HCT116 (cell line): ENCODE results near the gene MYO7B. TPM values are rescaled to one million over a fixed set of nuclear protein-coding genes. Genes with fewer than 3 reads are reported as not detected.

Experiments
- ATAC-seq: fragments of 200-7000 bp; cut with Tn5 transposase; 2 replicates; pipeline ENCODE4 v1.9.1; 2020; ENCODE audit warnings: mild to moderate bottlenecking, moderate library complexity
- BruUV-seq: library from RNA; stranded (reverse); fragments of 400-500 nt; replicated peaks from 2 replicates; lab custom pipeline; 2021; lab: Mats Ljungman, UMichigan
- CTCF ChIA-PET: fragments of 300-600 bp; sonication (Branson Sonifier 250); formaldehyde crosslinking; loops from one replicate; lab custom pipeline; 2021; ENCODE audit warnings: antibody characterized with exemption; lab: Charles Lee
- POLR2A ChIA-PET: fragments of 300-600, 350-600 bp; sonication (Branson Sonifier 250); formaldehyde crosslinking; loops from one replicate; lab custom pipeline; 2021; ENCODE audit warnings: antibody characterized with exemption; lab: Charles Lee
- RAD21 ChIA-PET, 2 experiments: fragments of 300-600 bp; sonication (Branson Sonifier 250); formaldehyde crosslinking; loops; one replicate each; lab custom pipeline; 2023; ENCODE audit warnings: low total read pairs in 2 of 2; ENCODE audit not compliant: uncharacterized antibody in 2 of 2, unreplicated experiment in 2 of 2, low non-redundant PET in 1 of 2; lab: Charles Lee
- DNase-seq: peaks from one replicate; pipeline ENCODE4 v3.0.0-alpha.2; 2010; ENCODE audit warnings: low read depth, low spot score
- H2AFZ ChIP-seq: fragments of 200-600 bp; shearing (Covaris generic), sonication (generic); 2 replicates; pipeline ENCODE4 v1.6.1; 2017; ENCODE audit warnings: low read depth, mixed run types, mixed read lengths, antibody characterized with exemption, low read length; ENCODE audit not compliant: poor library complexity, severe bottlenecking
- H3K27ac ChIP-seq: 2 replicates; pipeline ENCODE4 v1.5.1; 2012; ENCODE audit warnings: low read depth, low read length
- H3K27me3 ChIP-seq: fragments of 200-600 bp; sonication (generic); 2 replicates; pipeline ENCODE4 v1.6.1; 2016; ENCODE audit warnings: mixed run types, low read length, mixed read lengths; ENCODE audit not compliant: insufficient read depth
- H3K36me3 ChIP-seq, 2 experiments: fragments of 200-500 bp in 1 of 2; fragments of 200-600 bp in 1 of 2; sonication (Bioruptor generic) in 1 of 2; sonication (generic) in 1 of 2; 2 replicates each; pipeline versions ENCODE4 v1.5.1 to v1.6.1; 2014 to 2016; ENCODE audit warnings: low read length in 2 of 2, inconsistent platforms in 1 of 2, mixed read lengths in 1 of 2, mixed run types in 1 of 2; ENCODE audit not compliant: insufficient read depth in 2 of 2, control insufficient read depth in 1 of 2
- H3K4me1 ChIP-seq, 2 experiments: fragments of 200-600 bp in 1 of 2; sonication (generic) in 1 of 2; 2 replicates each; pipeline versions ENCODE4 v1.5.1 to v1.6.1; 2012 to 2017; ENCODE audit warnings: low read length in 2 of 2, inconsistent platforms in 1 of 2, mild to moderate bottlenecking in 1 of 2, mixed read lengths in 1 of 2, mixed run types in 1 of 2, moderate library complexity in 1 of 2; ENCODE audit not compliant: insufficient read depth in 2 of 2, control insufficient read depth in 1 of 2
- H3K4me2 ChIP-seq: fragments of 200-600 bp; sonication (generic); 2 replicates; pipeline ENCODE4 v1.6.1; 2017; ENCODE audit warnings: mixed run types, low read length, mixed read lengths
- H3K4me3 ChIP-seq, 2 experiments: fragments of 200-600 bp in 1 of 2; sonication (generic) in 1 of 2; replicated peaks in 1 of 2; 2 replicates each; pipeline ENCODE4 v1.5.1; 2011 to 2016; ENCODE audit warnings: low read length in 2 of 2, control low read depth in 1 of 2, low read depth in 1 of 2, mild to moderate bottlenecking in 1 of 2, mixed read lengths in 1 of 2, mixed run types in 1 of 2
- H3K79me2 ChIP-seq: fragments of 200-600 bp; sonication (generic); 2 replicates; pipeline ENCODE4 v1.6.1; 2017; ENCODE audit warnings: mild to moderate bottlenecking, mixed run types, low read length, moderate library complexity, mixed read lengths; ENCODE audit not compliant: insufficient read depth
- H3K9ac ChIP-seq: fragments of 200-600 bp; sonication (generic); 2 replicates; pipeline ENCODE4 v1.6.1; 2016; ENCODE audit warnings: low read length, mixed read lengths
- H3K9me2 ChIP-seq: fragments of 200-600 bp; sonication (generic), shearing (Covaris generic); 2 replicates; pipeline ENCODE4 v1.6.1; 2017; ENCODE audit warnings: mixed run types, mild to moderate bottlenecking, moderate library complexity; ENCODE audit not compliant: insufficient read depth
- H3K9me3 ChIP-seq, 2 experiments: fragments of 200-500 bp in 1 of 2; fragments of 200-600 bp in 1 of 2; sonication (Bioruptor generic) in 1 of 2; sonication (generic) in 1 of 2; 2 replicates each; pipeline ENCODE4 v1.6.1; 2014 to 2017; ENCODE audit warnings: low read length in 2 of 2, mixed read lengths in 2 of 2, inconsistent platforms in 1 of 2, low read depth in 1 of 2, mild to moderate bottlenecking in 1 of 2, mixed run types in 1 of 2, moderate library complexity in 1 of 2; ENCODE audit not compliant: control insufficient read depth in 1 of 2, insufficient read depth in 1 of 2
- H4K20me1 ChIP-seq: fragments of 200-600 bp; sonication (generic), shearing (Covaris generic); 2 replicates; pipeline ENCODE4 v1.6.1; 2017; ENCODE audit warnings: mixed run types, mild to moderate bottlenecking, moderate library complexity; ENCODE audit not compliant: insufficient read depth
- EGR1 ChIP-seq: IDR thresholded peaks from 2 replicates; pipeline ENCODE4 v1.6.1; 2012; ENCODE audit warnings: low read depth
- EZH2phosphoT487 ChIP-seq: fragments of 200-600 bp; IDR thresholded peaks from 2 replicates; pipeline ENCODE4 v1.6.1; 2018; ENCODE audit warnings: antibody characterized with exemption, borderline replicate concordance
- RAD21 ChIP-seq: IDR thresholded peaks from 2 replicates; pipeline ENCODE4 v1.6.1; 2012; ENCODE audit warnings: low read depth, mild to moderate bottlenecking
- TCF7L2 ChIP-seq: IDR thresholded peaks from 2 replicates; pipeline ENCODE4 v1.7.0; 2011; ENCODE audit warnings: borderline replicate concordance, inconsistent platforms; ENCODE audit not compliant: insufficient read depth, insufficient read length; ENCODE audit errors: extremely low read depth
- intact Hi-C: fragments of 100-400 bp; cut with micrococcal nuclease; formaldehyde crosslinking; loops from 2 replicates; pipeline ENCODE4 v1.10.0; 2022
- total RNA-seq: library from RNA; stranded (reverse); gene quantifications from one replicate; pipeline ENCODE4 v1.2.1, GENCODE V29; 2021; ENCODE audit not compliant: unreplicated experiment
- TF ChIP-seq, protein P1 (sequence below): IDR thresholded peaks from 2 replicates; pipeline ENCODE4 v1.6.1; 2011; ENCODE audit warnings: mild to moderate bottlenecking, low read length, moderate library complexity; ENCODE audit not compliant: insufficient replicate concordance; ENCODE audit errors: extremely low read depth

The MYO7B gene
- total RNA-seq, 1 experiment from 2014 or later = 0.07 TPM

DNA sequence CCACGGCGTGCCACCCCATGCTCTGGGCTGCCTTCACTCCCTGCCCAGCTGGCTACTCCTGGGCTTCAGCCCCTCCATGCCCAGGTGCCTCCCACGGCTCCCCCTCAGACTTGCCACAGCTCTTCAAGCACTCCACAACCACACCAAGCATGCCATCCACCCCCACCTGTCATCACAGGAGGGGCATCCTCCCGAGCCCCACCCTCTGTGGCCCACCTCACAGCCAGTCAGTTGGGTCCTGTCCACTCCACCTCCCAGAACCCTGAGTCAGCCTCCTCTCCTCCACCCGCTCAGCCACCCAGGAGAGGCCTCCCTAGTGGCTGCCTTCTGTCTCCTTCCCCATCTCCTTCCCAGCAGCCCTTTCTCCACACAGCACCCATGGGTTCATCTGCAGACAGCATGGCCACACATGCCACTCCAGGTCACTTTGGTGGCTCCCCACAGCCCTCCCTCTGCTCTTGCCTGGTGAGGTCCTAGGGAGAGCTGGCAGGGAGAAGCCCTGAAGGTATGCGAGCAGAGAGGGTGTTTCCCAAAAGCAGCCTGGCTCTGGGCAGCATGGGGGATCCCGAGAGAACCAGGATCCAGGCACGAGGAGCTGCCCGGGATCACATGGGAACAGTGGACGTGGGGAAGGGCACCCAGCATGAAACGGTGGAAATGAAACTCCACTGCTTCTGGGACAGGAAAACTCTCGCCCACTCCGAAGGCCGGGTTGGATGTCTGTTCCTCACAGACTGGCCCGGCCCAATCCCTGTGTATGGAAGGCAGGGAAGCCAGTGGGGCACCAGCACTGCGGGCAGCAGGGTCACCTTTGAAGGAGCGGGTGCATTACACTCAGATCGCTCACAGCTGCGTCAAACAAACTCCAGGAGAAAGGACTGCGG, 137.1 kb downstream of the MYO7B start:
- ATAC-seq (no peak), DNase-seq (no peak)
- RAD21 ChIA-PET = no interaction called here
- H3K4me1 ChIP-seq = peaks cover 0 to 15% of the 10 kb centered on the region in 2 experiments; a peak in 2 of 4 replicates
- no peaks in the 10 kb centered on the region for H3K36me3 ChIP-seq
- intact Hi-C loops = loop anchor here (10.0 kb wide), 1 partner anchor 478 kb away; no protein-coding TSS in a partner anchor
- H3K4me2 ChIP-seq = no peak overlapping the region
- peaks cover 7% of the 10 kb centered on the region; the same call in 1 of the 2 replicates for H3K27me3 ChIP-seq
- H3K9me2 ChIP-seq = no peaks in the 10 kb centered on the region
- H4K20me1 ChIP-seq = no peaks in the 10 kb centered on the region
- H3K9ac ChIP-seq = no peak overlapping the region
- H3K9me3 ChIP-seq = no peaks in the 10 kb centered on the region
- H3K79me2 ChIP-seq = no peaks in the 10 kb centered on the region
- no peak overlapping the region for H3K27ac ChIP-seq
- CTCF ChIA-PET = interaction anchor here (1.3 kb wide), 1 partner anchor 23 kb away, joined by 3 read pairs; no protein-coding TSS in a partner anchor
- H2AFZ ChIP-seq = no peak overlapping the region
- TF ChIP-seq, protein P1, sequence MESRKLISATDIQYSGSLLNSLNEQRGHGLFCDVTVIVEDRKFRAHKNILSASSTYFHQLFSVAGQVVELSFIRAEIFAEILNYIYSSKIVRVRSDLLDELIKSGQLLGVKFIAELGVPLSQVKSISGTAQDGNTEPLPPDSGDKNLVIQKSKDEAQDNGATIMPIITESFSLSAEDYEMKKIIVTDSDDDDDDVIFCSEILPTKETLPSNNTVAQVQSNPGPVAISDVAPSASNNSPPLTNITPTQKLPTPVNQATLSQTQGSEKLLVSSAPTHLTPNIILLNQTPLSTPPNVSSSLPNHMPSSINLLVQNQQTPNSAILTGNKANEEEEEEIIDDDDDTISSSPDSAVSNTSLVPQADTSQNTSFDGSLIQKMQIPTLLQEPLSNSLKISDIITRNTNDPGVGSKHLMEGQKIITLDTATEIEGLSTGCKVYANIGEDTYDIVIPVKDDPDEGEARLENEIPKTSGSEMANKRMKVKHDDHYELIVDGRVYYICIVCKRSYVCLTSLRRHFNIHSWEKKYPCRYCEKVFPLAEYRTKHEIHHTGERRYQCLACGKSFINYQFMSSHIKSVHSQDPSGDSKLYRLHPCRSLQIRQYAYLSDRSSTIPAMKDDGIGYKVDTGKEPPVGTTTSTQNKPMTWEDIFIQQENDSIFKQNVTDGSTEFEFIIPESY = no peak
- no peak for TF ChIP-seq TCF7L2
- TF ChIP-seq EZH2phosphoT487 = no peak
- no peak for TF ChIP-seq EGR1
- no peak for TF ChIP-seq RAD21
- POLR2A ChIA-PET = no interaction called here
- no TSS peak for BruUV-seq
- no peak overlapping the region for H3K4me3 ChIP-seq
